Measurements from ENCODE around the gene TMEM132C. TPM values are rescaled to one million over a fixed set of nuclear protein-coding genes. Genes with fewer than 3 reads are reported as not detected.

Gene TMEM132C
- total RNA-seq, 1 experiment from 2014 or later, result not detected

DNA sequence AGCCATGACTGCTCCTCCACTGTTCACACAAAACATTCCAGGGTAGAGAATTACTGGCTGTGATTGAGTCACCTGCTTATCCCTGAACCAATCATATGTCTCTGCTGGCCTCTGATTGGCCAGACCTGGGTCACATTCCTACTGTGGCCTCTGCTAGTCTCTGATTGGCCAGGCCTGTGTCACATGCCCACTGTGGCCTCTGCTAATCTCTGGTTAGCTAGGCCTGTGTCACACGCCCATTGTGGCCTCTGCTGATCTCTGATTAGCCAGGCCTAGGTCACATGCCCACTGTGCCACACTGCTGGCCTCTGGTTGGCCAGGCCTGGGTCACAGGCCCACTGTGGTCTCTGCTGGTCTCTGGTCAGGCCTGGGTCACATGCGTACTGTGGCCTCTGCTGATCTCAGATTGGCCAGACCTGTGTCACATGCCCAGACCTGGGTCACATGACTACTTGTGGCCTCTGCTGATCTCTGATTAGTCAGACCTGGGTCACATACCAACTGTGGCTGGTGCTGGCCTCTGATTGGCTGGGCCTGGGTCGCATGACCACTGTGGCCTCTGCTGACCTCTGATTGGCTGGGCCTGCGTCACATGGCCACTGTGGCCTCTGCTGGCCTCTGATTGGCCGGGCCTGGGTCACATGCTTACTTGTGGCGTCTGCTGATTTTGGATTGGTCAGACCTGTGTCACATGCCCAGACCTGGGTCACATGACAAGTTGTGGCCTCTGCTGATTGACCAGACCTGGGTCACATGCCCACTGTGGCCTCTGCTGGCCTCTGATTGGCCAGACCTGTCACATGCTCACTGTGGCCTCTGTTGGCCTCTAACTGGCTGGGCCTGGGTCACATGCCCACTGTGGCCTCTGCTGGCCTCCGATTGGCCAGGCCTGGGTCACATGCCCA lies 305.2 kb downstream of the TMEM132C start (continued):
- TF ChIP-seq NR3C1 (CRISPR knock-in tag; conservative IDR thresholded peaks at IDR 0.05; ENCODE audit: low read depth) (no peak), E2F1 (CRISPR knock-in tag; IDR thresholded peaks at IDR 0.05) (no peak), TEAD1 (CRISPR knock-in tag; IDR thresholded peaks at IDR 0.05) (no peak), SOX15 (CRISPR knock-in tag; IDR thresholded peaks at IDR 0.05) (no peak), ERG (CRISPR knock-in tag; IDR thresholded peaks at IDR 0.05) (no peak)
- TF ChIP-seq, protein P1, sequence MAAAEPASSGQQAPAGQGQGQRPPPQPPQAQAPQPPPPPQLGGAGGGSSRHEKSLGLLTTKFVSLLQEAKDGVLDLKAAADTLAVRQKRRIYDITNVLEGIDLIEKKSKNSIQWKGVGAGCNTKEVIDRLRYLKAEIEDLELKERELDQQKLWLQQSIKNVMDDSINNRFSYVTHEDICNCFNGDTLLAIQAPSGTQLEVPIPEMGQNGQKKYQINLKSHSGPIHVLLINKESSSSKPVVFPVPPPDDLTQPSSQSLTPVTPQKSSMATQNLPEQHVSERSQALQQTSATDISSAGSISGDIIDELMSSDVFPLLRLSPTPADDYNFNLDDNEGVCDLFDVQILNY (CRISPR knock-in tag; IDR thresholded peaks at IDR 0.05), result no peak
- TF ChIP-seq, protein P2, sequence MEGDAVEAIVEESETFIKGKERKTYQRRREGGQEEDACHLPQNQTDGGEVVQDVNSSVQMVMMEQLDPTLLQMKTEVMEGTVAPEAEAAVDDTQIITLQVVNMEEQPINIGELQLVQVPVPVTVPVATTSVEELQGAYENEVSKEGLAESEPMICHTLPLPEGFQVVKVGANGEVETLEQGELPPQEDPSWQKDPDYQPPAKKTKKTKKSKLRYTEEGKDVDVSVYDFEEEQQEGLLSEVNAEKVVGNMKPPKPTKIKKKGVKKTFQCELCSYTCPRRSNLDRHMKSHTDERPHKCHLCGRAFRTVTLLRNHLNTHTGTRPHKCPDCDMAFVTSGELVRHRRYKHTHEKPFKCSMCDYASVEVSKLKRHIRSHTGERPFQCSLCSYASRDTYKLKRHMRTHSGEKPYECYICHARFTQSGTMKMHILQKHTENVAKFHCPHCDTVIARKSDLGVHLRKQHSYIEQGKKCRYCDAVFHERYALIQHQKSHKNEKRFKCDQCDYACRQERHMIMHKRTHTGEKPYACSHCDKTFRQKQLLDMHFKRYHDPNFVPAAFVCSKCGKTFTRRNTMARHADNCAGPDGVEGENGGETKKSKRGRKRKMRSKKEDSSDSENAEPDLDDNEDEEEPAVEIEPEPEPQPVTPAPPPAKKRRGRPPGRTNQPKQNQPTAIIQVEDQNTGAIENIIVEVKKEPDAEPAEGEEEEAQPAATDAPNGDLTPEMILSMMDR (IDR thresholded peaks at IDR 0.05), result no peak

DNA sequence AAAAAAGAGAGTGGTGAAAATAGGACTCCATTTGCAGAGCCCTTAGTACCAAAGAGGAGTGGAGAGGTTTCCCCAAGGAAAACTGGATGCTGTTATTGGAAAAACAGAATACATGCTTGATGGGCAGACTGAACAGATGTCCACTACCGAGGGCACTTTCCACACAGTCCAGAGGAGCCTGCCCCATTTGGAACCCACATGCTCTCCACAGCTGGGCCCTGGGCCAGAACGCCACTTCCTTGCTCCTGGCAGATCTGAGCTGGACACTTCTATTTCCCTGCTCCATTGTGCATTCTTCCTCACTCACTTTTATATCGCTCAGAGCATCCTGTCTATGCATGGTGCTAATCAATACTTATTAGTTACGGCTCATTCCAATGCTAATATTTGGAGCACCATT lies 306.9 kb downstream of the TMEM132C start:
- ATAC-seq (no peak), DNase-seq (ENCODE audit: low spot score) (no peak)
- Mint-ChIP-seq H3K27ac (no peak overlapping the region), H3K27me3 (ENCODE audit: low read depth) (peaks cover 11% of the 10 kb centered on the region), H3K4me1 (no peaks in the 10 kb centered on the region), H3K36me3 (peaks cover 80% of the 10 kb centered on the region), H3K9me3 (peaks cover 75% of the 10 kb centered on the region), H3K4me3 (no peak overlapping the region)
- POLR2A ChIA-PET, result no interaction called here
- CTCF ChIA-PET, result no interaction called here
- no peak for TF ChIP-seq GRHL2 (CRISPR knock-in tag; IDR thresholded peaks at IDR 0.05; ENCODE audit: insufficient replicate concordance, severe bottlenecking)
- no peak for TF ChIP-seq NR2C2 (CRISPR knock-in tag; IDR thresholded peaks at IDR 0.05)
- TF ChIP-seq, protein P3, sequence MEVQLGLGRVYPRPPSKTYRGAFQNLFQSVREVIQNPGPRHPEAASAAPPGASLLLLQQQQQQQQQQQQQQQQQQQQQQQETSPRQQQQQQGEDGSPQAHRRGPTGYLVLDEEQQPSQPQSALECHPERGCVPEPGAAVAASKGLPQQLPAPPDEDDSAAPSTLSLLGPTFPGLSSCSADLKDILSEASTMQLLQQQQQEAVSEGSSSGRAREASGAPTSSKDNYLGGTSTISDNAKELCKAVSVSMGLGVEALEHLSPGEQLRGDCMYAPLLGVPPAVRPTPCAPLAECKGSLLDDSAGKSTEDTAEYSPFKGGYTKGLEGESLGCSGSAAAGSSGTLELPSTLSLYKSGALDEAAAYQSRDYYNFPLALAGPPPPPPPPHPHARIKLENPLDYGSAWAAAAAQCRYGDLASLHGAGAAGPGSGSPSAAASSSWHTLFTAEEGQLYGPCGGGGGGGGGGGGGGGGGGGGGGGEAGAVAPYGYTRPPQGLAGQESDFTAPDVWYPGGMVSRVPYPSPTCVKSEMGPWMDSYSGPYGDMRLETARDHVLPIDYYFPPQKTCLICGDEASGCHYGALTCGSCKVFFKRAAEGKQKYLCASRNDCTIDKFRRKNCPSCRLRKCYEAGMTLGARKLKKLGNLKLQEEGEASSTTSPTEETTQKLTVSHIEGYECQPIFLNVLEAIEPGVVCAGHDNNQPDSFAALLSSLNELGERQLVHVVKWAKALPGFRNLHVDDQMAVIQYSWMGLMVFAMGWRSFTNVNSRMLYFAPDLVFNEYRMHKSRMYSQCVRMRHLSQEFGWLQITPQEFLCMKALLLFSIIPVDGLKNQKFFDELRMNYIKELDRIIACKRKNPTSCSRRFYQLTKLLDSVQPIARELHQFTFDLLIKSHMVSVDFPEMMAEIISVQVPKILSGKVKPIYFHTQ (CRISPR knock-in tag; IDR thresholded peaks at IDR 0.05), result no peak
- TF ChIP-seq TEAD1 (CRISPR knock-in tag; IDR thresholded peaks at IDR 0.05), result no peak
- no peak for TF ChIP-seq SOX15 (CRISPR knock-in tag; IDR thresholded peaks at IDR 0.05)
- TF ChIP-seq SP1 (CRISPR knock-in tag; conservative IDR thresholded peaks at IDR 0.05), result no peak
- no peak for TF ChIP-seq MAX (CRISPR knock-in tag; IDR thresholded peaks at IDR 0.05)
- TF ChIP-seq ARID4B (CRISPR knock-in tag; IDR thresholded peaks at IDR 0.05; ENCODE audit: borderline replicate concordance), result no peak
- TF ChIP-seq ZNF232 (CRISPR knock-in tag; IDR thresholded peaks at IDR 0.05), result no peak
- no peak for TF ChIP-seq FOXK1 (CRISPR knock-in tag; IDR thresholded peaks at IDR 0.05)
- no peak for TF ChIP-seq TCF7 (CRISPR knock-in tag; IDR thresholded peaks at IDR 0.05; ENCODE audit: low read depth)
- TF ChIP-seq, protein P2 (IDR thresholded peaks at IDR 0.05), result no peak
- TF ChIP-seq ZBTB21 (CRISPR knock-in tag; IDR thresholded peaks at IDR 0.05; ENCODE audit: borderline replicate concordance), result no peak
- no peak for TF ChIP-seq IRF2 (CRISPR knock-in tag; IDR thresholded peaks at IDR 0.05; ENCODE audit: borderline replicate concordance, low read depth)
- TF ChIP-seq TEAD4 (CRISPR knock-in tag; IDR thresholded peaks at IDR 0.05), result no peak
- TF ChIP-seq CBFB (CRISPR knock-in tag; IDR thresholded peaks at IDR 0.05; ENCODE audit: low read depth), result no peak

Data from WTC11 (cell line).